Activated CD8-positive, alpha-beta T cell treated with anti-CD3 and anti-CD28 coated beads for 36 hours (primary cell): ENCODE results near the gene CELF2. TPM values are rescaled to one million over a fixed set of nuclear protein-coding genes. Genes with fewer than 3 reads are reported as not detected.

ENCODE experiments used
- ATAC-seq: fragments of 200-7000 bp; cut with Tn5 transposase; one replicate; pipeline ENCODE4 v1.10.0; 2021; ENCODE audit warnings: mild to moderate bottlenecking, moderate library complexity
- CTCF ChIA-PET: fragments of 350-600 bp; sonication (Branson Sonifier 250); formaldehyde crosslinking; loops from one replicate; lab custom pipeline; 2021; ENCODE audit warnings: antibody characterized with exemption; lab: Charles Lee
- POLR2A ChIA-PET: fragments of 350-600 bp; sonication (Branson Sonifier 250); formaldehyde crosslinking; loops from one replicate; lab custom pipeline; 2021; ENCODE audit warnings: antibody characterized with exemption; lab: Charles Lee
- DNase-seq: peaks from one replicate; pipeline ENCODE4 v3.0.0-alpha.2; 2020
- H3K27ac Mint-ChIP-seq: one replicate; pipeline ENCODE4 v1.8.0; 2021; ENCODE audit warnings: mild to moderate bottlenecking, mixed read lengths
- H3K27me3 Mint-ChIP-seq: one replicate; pipeline ENCODE4 v1.8.0; 2021; ENCODE audit warnings: mixed read lengths
- H3K36me3 Mint-ChIP-seq: one replicate; pipeline ENCODE4 v1.8.0; 2021; ENCODE audit warnings: low read depth, mixed read lengths
- H3K4me1 Mint-ChIP-seq: one replicate; pipeline ENCODE4 v1.8.0; 2021; ENCODE audit warnings: low read depth, mixed read lengths
- H3K4me3 Mint-ChIP-seq: one replicate; pipeline ENCODE4 v1.8.0; 2021; ENCODE audit warnings: mild to moderate bottlenecking, moderate library complexity, mixed read lengths
- H3K9me3 Mint-ChIP-seq: one replicate; pipeline ENCODE4 v1.8.0; 2021; ENCODE audit warnings: mixed read lengths
- CTCF ChIP-seq: fragments of 200-600 bp; IDR thresholded peaks from one replicate; pipeline ENCODE4 v1.8.0; 2022; ENCODE audit warnings: antibody characterized with exemption, mild to moderate bottlenecking
- intact Hi-C: fragments of 100-400 bp; cut with micrococcal nuclease; formaldehyde crosslinking; loops from one replicate; pipeline ENCODE4 v1.10.0; 2022
- total RNA-seq, 2 experiments: library from RNA; stranded (reverse); gene quantifications; one replicate each; pipeline ENCODE4 v1.2.3, GENCODE V29; 2021

CELF2 gene
- total RNA-seq, 2 experiments from 2014 or later: 132 to 133 TPM

DNA sequence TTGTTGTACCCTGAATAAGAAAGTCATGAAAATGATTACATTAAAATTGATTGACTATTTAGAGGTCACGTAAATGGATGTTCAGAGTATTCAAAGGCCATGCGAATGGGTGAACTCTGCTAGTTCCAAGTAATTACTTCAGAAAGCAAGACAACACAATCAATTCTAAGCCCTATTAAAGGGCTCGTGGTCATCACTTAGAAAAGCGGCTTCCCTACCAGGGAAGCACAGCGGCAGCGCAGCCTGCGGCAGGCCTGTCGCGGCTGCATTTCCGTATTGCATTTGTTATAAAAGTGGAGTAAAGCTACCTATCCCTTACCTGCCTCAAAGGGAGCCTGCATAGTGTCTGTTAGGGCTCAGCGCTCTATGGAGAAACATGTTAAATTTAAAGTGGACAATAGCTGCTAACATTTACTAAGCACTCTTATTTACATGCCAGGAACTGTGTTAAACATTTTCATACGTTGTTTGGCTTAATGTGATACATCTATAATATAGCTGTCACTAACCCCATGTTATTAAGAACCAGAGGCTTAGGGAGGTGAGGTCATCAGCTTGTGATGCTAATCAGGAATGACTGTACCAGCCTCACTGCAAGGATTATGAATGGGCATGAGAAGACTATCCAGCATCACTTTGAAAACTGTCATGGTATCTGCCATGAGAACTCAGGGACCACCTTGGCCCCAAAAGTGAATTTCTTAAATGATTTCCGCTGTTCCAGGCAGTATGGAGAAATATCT lies 187.5 kb downstream of the CELF2 start:
- ATAC-seq (peak; percentile 64), DNase-seq (peak; percentile 57)
- intact Hi-C loops: no loop called here
- Mint-ChIP-seq H3K9me3 (peaks cover 4% of the 10 kb centered on the region), H3K27me3 (no peaks in the 10 kb centered on the region), H3K4me1 (peaks cover 98% of the 10 kb centered on the region), H3K4me3 (no peak overlapping the region), H3K27ac (peak overlapping the region; percentile 97), H3K36me3 (peaks cover 92% of the 10 kb centered on the region)
- CTCF ChIA-PET: interaction anchor here (0.8 to 1.0 kb wide), 2 partner anchors 22 to 40 kb away, joined by 3 to 4 read pairs; no protein-coding TSS in a partner anchor
- TF ChIP-seq CTCF: no peak
- POLR2A ChIA-PET: interaction anchor here (0.8 to 3.8 kb wide), 9 partner anchors 9 to 40 kb away, joined by 3 to 19 read pairs (median 4); no protein-coding TSS in a partner anchor

- ChIA-PET CTCF (interaction anchor here (1.5 kb wide), 2 partner anchors 9 to 24 kb away, joined by 3 to 7 read pairs; no protein-coding TSS in a partner anchor), POLR2A (interaction anchor here (1.0 to 3.8 kb wide), 6 partner anchors 10 to 42 kb away, joined by 3 to 19 read pairs (median 5); no protein-coding TSS in a partner anchor)
- Mint-ChIP-seq H3K9me3 (no peaks in the 10 kb centered on the region), H3K4me1 (peaks cover 98% of the 10 kb centered on the region), H3K4me3 (peak overlapping the region; percentile 72), H3K27me3 (no peaks in the 10 kb centered on the region), H3K27ac (peak overlapping the region; percentile 97), H3K36me3 (peaks cover 92% of the 10 kb centered on the region)
- intact Hi-C loops: no loop called here
- ATAC-seq: no peak
- TF ChIP-seq CTCF: no peak
- DNase-seq: no peak
Observed at GRCh38 chr10:11206676-11207559, 189.2 kb downstream of the CELF2 start.

- ATAC-seq (no peak), DNase-seq (no peak)
- Mint-ChIP-seq H3K36me3 (peaks cover 92% of the 10 kb centered on the region), H3K27me3 (no peaks in the 10 kb centered on the region), H3K9me3 (no peaks in the 10 kb centered on the region), H3K4me3 (peak overlapping the region; percentile 72), H3K27ac (peak overlapping the region; percentile 97), H3K4me1 (peaks cover 98% of the 10 kb centered on the region)
- POLR2A ChIA-PET: interaction anchor here (3.3 to 3.8 kb wide), 2 partner anchors 10 to 30 kb away, joined by 14 to 19 read pairs; no protein-coding TSS in a partner anchor
- CTCF ChIA-PET: interaction anchor here (1.5 kb wide), 2 partner anchors 9 to 25 kb away, joined by 3 to 7 read pairs; no protein-coding TSS in a partner anchor
- intact Hi-C loops: no loop called here
- TF ChIP-seq CTCF: no peak
Observed at GRCh38 chr10:11207560-11207844, 189.8 kb downstream of the CELF2 start.

- ChIA-PET POLR2A (interaction anchor here (1.1 to 12.3 kb wide), 4 partner anchors 9 to 33 kb away, joined by 4 to 105 read pairs (median 32); no protein-coding TSS in a partner anchor), CTCF (interaction anchor here (1.5 kb wide), 2 partner anchors 8 to 26 kb away, joined by 3 to 7 read pairs; no protein-coding TSS in a partner anchor)
- peaks cover 90% of the 10 kb centered on the region for H3K36me3 Mint-ChIP-seq
- no peaks in the 10 kb centered on the region for H3K27me3 Mint-ChIP-seq
- no peak for TF ChIP-seq CTCF
- H3K9me3 Mint-ChIP-seq: no peaks in the 10 kb centered on the region
- peak overlapping the region; percentile 72 for H3K4me3 Mint-ChIP-seq
- no peak for DNase-seq
- no peak for ATAC-seq
- H3K27ac Mint-ChIP-seq: peak overlapping the region; percentile 97
- peaks cover 98% of the 10 kb centered on the region for H3K4me1 Mint-ChIP-seq
- intact Hi-C loops: no loop called here
Observed at GRCh38 chr10:11208243-11208642, 190.6 kb downstream of the CELF2 start.
